ENCODE results near the gene STK36.

Gene STK36, protein sequence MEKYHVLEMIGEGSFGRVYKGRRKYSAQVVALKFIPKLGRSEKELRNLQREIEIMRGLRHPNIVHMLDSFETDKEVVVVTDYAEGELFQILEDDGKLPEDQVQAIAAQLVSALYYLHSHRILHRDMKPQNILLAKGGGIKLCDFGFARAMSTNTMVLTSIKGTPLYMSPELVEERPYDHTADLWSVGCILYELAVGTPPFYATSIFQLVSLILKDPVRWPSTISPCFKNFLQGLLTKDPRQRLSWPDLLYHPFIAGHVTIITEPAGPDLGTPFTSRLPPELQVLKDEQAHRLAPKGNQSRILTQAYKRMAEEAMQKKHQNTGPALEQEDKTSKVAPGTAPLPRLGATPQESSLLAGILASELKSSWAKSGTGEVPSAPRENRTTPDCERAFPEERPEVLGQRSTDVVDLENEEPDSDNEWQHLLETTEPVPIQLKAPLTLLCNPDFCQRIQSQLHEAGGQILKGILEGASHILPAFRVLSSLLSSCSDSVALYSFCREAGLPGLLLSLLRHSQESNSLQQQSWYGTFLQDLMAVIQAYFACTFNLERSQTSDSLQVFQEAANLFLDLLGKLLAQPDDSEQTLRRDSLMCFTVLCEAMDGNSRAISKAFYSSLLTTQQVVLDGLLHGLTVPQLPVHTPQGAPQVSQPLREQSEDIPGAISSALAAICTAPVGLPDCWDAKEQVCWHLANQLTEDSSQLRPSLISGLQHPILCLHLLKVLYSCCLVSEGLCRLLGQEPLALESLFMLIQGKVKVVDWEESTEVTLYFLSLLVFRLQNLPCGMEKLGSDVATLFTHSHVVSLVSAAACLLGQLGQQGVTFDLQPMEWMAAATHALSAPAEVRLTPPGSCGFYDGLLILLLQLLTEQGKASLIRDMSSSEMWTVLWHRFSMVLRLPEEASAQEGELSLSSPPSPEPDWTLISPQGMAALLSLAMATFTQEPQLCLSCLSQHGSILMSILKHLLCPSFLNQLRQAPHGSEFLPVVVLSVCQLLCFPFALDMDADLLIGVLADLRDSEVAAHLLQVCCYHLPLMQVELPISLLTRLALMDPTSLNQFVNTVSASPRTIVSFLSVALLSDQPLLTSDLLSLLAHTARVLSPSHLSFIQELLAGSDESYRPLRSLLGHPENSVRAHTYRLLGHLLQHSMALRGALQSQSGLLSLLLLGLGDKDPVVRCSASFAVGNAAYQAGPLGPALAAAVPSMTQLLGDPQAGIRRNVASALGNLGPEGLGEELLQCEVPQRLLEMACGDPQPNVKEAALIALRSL (N-terminal part only)
- long read RNA-seq, donor 1, full-length matches to known transcripts, result 2 of 2 reads
- long read RNA-seq, donor 1, partial matches to known transcripts, result 0 of 2 reads
- long read RNA-seq, donor 1, other reads (novel, unspliced or antisense), result 0 of 2 reads
- long read RNA-seq, donor 2, partial matches to known transcripts, result 0 of 1 reads
- long read RNA-seq, donor 2, other reads (novel, unspliced or antisense), result 0 of 1 reads
- long read RNA-seq, donor 3, partial matches to known transcripts, result 12 of 12 reads
- long read RNA-seq, donor 3, other reads (novel, unspliced or antisense), result 0 of 12 reads
- long read RNA-seq, donor 4, partial matches to known transcripts, result 6 of 6 reads
- long read RNA-seq, donor 4, other reads (novel, unspliced or antisense), result 0 of 6 reads
- long read RNA-seq, donor 5, result 0 reads
- long read RNA-seq, donor 6, partial matches to known transcripts, result 7 of 7 reads
- long read RNA-seq, donor 6, other reads (novel, unspliced or antisense), result 0 of 7 reads
- long read RNA-seq, donor 7, full-length matches to known transcripts, result 2 of 14 reads
- long read RNA-seq, donor 7, partial matches to known transcripts, result 12 of 14 reads
- long read RNA-seq, donor 7, other reads (novel, unspliced or antisense), result 0 of 14 reads
- long read RNA-seq, donor 8, partial matches to known transcripts, result 5 of 6 reads
- long read RNA-seq, donor 8, other reads (novel, unspliced or antisense), result 0 of 6 reads

DNA sequence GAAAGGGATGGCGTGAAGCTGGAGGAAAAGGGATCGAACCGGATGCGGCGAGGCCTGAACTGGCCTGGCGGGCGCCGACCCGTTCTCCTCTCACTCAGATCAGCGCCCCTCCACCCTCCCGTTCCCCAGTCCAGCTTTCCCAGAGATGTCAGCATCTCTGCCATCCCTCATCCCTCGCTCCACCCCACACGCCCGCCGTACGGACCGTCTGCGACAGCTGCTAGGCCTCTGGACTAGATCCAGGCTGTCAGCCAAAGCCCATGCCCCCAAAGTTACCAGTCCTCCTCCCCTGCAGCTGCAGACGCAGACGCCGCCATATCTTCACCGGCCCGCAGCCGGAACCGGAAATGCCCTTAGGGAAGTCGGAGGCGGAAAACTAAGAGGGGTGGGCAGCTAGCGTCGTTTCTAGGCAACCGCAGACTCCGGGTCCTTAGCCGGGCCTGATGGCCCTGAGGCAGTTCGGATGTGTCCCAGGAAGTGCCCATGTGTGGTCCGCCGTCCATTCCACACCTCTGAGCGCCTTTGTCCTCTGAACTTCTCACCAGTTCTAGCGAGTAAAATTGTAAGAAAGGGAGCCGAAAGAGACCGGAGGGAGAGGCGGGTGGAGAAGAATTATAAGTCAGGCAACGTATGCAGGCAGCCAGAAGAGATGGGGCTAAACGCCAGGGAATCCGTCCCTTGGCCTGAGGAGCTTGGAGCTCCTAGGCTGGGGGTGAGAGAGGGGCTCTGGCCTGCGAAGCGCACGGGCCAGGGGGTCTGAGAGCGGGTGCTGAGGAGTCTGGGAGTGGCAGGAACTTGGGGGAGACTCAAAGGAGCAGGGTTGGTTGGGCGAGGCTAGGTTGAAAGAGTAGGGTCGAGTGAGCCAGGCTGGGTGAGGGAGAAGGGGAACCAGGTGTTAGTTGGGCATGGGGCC lies at the start of gene STK36, which contains the start of gene RNF25:
STK36 (plus strand) TSS at position 433 of the 913 bp plus-strand sequence. CDS start 744 bp downstream, outside the sequence.
RNF25 (minus strand) TSS at position 349 of the 913 bp plus-strand sequence; CDS start at position 317, 32 bp downstream.
- peak; percentile 80 for DNase-seq

DNA sequence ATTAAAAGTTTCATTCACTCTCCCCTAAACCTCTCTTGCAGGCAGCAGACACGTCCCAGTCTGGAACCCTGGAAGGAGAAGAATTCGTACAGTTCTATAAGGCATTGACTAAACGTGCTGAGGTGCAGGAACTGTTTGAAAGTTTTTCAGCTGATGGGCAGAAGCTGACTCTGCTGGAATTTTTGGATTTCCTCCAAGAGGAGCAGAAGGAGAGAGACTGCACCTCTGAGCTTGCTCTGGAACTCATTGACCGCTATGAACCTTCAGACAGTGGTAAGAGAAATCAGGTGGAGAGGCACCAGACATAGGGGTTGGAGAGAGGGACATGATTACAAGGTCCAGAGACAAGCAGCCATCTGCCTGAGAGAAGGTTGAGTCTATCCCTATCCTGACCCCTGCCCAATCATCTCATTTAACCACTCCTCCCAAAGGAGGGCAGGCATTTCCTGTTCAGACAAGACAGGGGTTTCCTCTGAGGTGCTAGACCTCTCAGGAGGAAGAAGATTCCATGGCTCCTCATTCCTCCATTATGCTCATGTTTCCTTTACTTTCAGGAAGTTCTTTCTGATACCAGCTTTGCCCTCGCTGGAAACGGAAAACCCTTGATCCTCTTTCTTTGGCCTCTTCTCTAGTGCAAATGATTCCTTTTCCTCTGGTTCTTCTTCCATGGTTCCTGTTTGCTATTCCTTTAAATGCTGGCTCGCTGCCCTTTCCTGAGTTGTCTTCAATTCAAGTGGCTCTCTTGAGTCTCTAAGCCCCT lies 49.1 kb upstream of the STK36 start:
- DNase-seq, result no peak

DNA sequence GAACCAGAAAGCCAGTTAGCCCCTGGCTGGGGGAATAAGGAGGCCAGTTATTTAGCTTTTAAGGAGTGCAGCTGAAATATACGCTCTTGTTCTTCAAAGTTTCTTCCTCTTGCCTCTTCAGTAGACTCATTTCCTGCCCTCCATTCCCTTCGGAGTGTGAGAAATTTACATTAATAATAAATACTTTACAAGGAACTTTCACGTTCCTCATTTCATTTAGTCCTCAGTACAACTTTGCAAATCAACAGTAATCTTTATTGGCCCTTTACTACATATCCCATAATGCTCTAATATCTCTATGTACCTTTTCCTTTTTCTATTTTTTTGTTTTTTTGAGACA lies 48.5 kb upstream of the STK36 start:
- DNase-seq, result no peak

DNA sequence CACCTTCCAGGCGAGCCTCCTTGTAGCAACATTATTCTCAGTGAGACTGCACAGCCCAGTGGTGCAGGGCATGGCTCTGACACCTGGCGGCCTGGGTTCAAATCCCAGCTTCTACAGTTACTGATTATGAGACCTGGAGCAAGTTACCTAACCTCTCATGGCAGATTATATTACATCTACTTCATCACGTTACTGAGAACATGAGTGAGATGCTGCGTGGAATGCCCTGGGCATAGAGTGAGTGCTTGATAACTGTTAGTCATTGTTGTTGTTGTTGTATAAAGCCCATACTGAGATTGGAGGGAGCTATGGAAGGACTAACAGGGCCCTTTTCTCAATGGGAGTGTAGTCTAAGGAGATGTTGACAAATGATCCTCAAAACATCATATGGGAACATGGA lies 45.5 kb upstream of the STK36 start:
- DNase-seq, result no peak

DNA sequence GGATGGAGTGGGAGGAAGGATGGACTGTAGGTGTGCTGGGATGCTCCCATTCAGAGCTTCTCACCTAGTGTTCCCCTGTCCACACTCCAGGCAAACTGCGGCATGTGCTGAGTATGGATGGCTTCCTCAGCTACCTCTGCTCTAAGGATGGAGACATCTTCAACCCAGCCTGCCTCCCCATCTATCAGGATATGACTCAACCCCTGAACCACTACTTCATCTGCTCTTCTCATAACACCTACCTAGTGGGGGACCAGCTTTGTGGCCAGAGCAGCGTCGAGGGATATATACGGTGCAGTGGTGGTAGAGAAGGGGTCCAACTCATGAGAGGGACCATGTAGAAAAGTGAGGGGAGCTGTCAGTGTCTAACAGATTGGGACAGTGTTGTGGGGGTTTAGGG lies 43.9 kb upstream of the STK36 start:
- DNase-seq, result no peak

DNA sequence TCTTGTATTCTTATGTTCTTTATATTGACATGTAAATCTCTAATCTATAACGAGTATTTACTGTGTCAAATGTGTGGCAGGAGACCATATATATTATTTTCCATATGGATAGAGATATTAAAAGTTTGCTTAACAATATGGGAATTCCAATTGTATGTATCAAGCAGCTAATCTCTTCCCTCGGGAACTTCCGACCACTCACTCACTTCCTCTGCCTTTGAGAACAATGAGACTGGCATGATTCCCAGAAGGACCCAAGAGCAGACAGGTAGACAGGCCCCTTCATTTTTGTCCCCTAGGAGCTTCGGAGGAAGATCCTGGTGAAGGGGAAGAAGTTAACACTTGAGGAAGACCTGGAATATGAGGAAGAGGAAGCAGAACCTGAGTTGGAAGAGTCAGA lies 40.0 kb upstream of the STK36 start:
- DNase-seq, result no peak

DNA sequence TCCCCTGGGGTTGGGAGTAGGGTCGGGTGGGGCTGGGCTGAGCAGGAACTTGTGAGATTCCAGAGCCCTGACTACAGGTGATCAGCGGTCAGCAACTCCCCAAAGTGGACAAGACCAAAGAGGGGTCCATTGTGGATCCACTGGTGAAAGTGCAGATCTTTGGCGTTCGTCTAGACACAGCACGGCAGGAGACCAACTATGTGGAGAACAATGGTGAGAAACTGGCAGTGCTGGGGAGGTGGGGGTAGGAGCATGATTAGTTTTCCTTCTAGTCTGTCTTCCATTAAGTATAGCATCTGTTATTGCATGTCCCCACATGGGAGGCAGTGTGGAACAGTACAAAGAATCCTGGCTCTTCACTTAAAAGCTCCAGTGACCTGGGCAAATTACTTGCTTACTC lies 36.2 kb upstream of the STK36 start:
- DNase-seq, result no peak

DNA sequence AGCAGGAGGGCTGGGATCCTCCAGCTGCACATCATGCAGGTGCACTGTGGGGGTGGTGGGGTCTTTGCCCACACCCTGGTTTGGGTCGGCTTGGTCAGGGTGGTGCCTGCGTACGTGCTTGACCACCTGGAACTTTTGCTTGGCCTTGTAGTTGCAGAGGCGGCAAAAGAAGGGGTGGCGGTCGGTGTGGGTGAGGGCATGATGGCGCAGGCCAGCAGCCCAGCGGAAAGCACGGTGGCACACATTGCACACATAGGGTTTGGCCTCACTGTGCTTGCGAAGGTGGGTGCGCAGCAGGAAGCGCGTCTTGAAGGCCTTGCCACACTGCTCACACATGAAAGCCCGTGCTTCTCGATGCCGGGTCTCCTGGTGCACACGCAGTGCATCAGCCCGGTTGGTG lies 33.5 kb upstream of the STK36 start:
- no peak for DNase-seq

DNA sequence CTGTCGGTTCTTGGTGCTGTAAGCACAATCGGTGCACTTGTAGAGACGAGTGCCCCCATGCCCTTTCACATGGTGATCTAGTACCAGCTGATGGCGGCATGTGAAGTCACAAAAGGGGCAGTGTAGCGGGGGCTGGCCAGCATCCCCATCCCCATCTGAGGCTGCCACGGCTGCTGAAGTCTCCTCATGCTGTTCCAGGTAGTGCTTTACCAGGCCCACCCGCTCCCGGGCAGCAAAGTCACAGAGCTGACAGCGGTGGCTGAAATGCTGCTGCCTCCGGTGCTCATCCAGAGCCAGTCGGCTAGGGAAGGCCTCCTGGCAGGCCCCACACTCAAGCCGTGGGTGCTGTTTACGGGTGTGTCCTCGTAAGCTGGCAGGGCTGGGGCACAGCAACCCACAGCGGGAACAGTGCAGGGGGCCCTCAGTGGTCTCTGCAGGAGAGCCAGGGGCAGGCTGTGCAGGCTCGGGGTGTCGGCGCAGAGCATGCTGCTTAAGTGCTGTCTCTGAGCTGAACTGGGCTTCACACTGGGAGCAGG lies 29.7 kb upstream of the STK36 start:
- no peak for DNase-seq

DNA sequence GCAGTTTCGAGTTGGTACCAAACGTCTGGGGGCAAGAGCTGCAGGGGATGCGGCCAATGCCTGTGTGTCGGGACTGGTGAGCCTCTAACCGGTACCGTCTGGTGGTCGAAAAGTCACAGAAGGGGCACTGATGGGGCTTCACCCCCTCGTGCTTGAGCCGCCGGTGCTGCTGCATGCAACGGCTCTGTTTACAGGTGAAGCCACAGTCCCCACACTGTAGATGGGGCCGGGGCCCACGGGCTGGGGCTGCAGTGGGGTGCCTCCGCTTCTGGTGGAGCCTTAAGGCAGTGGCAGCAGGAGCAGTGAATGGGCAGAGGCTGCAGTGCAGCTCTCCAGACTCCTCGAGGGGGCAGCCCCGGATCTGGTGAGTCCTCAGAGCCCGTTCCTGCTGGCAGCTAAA lies 29.1 kb upstream of the STK36 start:
- DNase-seq, result no peak

DNA sequence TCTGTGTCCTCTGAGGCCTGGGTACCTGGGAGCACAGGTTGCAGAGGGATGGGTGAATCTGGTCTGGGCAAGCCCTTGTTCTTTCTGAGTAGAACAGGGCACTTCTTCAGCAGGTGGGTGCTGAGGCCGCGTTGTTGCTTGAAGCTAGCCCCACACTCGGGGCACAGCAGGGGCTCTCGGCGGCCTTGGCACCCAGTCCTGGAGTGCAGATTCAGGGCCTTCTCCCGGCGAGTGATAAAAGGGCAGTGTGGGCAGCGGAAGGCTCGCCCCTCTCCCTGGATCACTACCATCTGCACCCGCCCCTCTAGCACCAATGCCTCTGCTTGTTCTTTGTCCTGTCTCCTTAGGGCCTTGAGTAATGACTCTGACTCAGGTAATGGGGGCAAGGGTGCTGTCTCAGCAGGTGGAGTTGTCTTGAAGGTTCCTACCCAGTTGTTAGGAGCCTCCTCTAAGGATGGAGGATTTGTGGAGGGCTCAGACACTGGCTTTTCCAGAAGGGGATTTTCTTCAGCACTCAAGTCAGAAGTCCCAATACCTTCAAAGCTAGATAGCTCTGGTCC lies 28.1 kb upstream of the STK36 start:
- no peak for DNase-seq

DNA sequence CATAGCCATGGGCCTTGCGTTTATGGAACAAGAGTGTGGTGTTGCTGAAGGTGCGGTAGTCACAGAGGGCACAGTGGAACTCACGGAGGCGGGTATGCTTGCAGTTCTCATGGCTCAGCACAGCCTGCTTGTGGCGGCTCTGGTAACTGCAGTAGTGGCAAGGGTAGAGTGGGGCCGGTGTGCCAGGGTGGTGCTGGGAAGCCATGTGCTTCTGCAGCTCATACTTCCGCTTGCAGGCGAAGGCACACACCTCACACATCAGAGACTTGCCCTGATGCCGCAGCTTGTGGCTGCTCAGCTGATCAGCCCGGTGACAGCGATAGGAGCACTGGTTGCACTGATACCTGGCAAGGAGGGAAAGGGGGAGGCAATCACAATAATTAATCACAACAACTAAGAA lies 27.2 kb upstream of the STK36 start:
- no peak for DNase-seq

DNA sequence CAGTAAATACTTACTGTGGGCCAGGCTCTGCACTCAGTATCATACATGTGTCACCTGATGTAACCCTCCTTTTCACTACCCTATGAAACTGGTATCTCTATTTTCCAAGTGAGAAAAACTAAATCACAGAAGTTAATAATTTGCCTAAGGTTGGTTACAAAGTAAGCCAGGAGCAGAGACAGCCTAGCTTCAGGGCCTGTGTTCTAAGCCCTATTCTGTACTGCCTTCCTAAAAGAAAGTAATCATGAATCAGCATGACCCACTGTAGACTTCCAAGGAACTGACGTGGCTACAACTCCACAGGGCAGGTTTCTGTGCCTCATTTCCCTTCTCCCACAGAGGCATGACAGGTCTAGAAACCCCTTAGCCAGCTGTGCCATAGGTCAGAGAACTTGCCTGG lies 26.8 kb upstream of the STK36 start:
- DNase-seq, result no peak

DNA sequence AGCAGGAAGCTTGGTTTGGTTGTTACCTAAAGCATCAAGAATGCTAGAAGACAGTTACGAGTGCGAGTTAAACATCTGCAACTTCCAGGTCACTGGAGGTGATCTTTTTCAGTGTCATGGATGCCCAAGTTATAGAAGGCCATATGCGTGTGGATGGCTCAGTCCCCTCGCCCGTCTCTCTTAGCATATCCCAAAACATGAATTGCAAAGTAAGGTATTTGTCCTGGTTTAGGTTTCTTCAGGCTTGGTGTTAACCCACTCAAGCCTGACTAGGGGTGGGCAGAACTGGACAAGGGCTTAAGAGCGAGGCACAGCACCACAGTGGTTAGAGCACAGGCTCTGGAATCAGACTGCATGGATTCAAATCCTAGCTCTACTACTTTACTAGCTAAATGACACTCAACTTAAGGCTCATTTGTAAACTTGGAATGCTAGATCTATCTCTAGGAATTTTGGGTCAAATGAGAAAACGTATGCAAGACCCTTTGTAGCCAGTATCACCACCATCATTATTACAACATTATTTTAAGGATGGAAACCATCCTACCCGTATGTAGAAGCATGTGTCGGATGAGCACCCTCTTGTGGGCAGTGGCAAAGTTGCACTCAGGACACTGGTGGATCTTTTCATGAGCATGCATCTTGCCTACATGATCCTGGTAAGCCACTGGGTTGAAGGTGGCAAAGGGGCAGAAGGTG lies 23.6 kb upstream of the STK36 start:
- DNase-seq, result no peak

DNA sequence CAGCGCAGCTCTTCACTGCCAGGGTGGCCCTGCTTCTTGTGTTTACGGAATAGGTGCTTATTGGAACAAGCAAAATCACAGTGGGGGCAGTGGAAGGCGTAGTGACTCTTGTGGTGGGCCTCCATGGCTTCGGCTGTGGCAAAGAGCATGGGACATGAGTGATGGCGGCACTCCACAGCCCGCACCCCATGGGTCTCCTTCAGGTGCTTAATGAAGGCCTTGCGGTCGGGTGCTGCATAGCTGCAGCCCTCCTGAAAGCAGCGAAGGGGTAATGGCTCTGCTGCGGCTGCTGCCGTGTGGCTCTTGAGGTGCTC lies 23.1 kb upstream of the STK36 start:
- DNase-seq, result no peak

DNA sequence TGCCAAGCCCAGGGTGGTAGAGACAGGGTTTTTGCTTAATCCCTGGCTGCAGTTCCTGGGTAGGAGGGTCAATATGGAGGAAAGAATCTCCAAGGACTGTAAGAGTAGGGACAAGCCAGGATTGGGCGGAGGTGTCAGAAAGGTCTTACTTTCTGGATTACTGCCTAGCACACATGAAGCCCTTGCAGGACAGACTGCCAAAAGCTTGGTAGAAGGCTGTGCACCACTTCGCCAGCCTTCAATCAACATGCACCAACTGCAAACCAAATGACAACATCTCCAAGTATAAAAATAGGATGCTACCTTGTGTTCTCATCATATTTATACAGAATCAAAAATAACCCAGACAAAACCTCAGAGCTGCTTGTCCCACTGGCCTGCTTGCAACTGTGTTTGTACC lies 16.1 kb upstream of the STK36 start:
- no peak for DNase-seq

DNA sequence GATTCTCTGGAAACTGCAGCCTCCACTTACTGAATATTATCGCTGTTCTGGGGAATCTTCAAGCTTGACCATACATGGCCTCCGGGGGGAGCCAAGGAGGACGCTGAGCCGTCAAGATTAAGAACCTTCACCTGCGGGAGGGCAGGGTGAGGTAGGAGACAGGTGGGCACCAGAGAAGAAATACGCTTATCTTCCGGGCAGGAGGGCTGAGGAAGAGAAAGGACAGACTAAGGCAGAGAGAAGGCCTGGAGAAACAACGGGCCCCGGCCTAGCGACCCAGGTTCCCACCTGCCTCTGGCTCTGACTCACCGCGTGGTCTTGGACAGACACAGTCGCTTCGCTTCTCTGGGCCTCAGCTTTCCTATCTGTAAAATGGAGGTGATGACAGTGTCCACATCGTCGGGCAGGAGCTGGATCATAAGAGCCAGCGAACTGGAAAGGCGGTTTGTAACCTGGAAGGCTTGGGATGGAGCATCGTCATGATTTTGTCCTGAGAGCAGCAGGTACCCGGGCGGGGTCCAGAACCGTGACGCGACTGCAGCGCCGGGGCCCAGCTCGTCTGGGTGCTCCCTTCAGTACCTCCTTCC lies 13.1 kb upstream of the STK36 start:
- no peak for DNase-seq
